ENCODE results near the gene RMDN3.

The RMDN3 gene

GRCh38 chr15:40714144-40714543 is 40.9 kb downstream of the RMDN3 start:
- Histone ChIP-seq H3K4me1 (ENCODE audit: control insufficient read depth, low read depth, low read length) (no peaks in the 10 kb centered on the region), H3K9ac (ENCODE audit: low read length) (no peak overlapping the region), H3K27me3 (ENCODE audit: control insufficient read depth, insufficient read depth, low read length) (no peaks in the 10 kb centered on the region), H3K4me3 (ENCODE audit: low read length) (no peak overlapping the region), H3K27ac (ENCODE audit: low read length) (no peak overlapping the region), H3K36me3 (ENCODE audit: control insufficient read depth, low read depth, low read length) (peaks cover 46% of the 10 kb centered on the region), H3K9me3 (ENCODE audit: control insufficient read depth, low read depth, low read length) (no peaks in the 10 kb centered on the region)

GRCh38 chr15:40706121-40706520 is 48.9 kb downstream of the RMDN3 start:
- H3K27ac ChIP-seq (ENCODE audit: low read length) = no peak overlapping the region
- H3K9me3 ChIP-seq (ENCODE audit: control insufficient read depth, low read depth, low read length) = no peaks in the 10 kb centered on the region
- no peak overlapping the region for H3K4me3 ChIP-seq (ENCODE audit: low read length)
- no peaks in the 10 kb centered on the region for H3K27me3 ChIP-seq (ENCODE audit: control insufficient read depth, insufficient read depth, low read length)
- H3K4me1 ChIP-seq (ENCODE audit: control insufficient read depth, low read depth, low read length) = no peaks in the 10 kb centered on the region
- no peak overlapping the region for H3K9ac ChIP-seq (ENCODE audit: low read length)
- peaks cover 60% of the 10 kb centered on the region for H3K36me3 ChIP-seq (ENCODE audit: control insufficient read depth, low read depth, low read length)

GRCh38 chr15:40702077-40702476 is 53.0 kb downstream of the RMDN3 start:
- H3K4me3 ChIP-seq (ENCODE audit: low read length) = no peak overlapping the region
- H3K9me3 ChIP-seq (ENCODE audit: control insufficient read depth, low read depth, low read length) = no peaks in the 10 kb centered on the region
- H3K27ac ChIP-seq (ENCODE audit: low read length) = no peak overlapping the region
- no peak overlapping the region for H3K9ac ChIP-seq (ENCODE audit: low read length)
- peaks cover 57% of the 10 kb centered on the region for H3K36me3 ChIP-seq (ENCODE audit: control insufficient read depth, low read depth, low read length)
- H3K27me3 ChIP-seq (ENCODE audit: control insufficient read depth, insufficient read depth, low read length) = no peaks in the 10 kb centered on the region
- H3K4me1 ChIP-seq (ENCODE audit: control insufficient read depth, low read depth, low read length) = no peaks in the 10 kb centered on the region

- Histone ChIP-seq H3K4me1 (ENCODE audit: control insufficient read depth, low read depth, low read length) (no peaks in the 10 kb centered on the region), H3K9ac (ENCODE audit: low read length) (no peak overlapping the region), H3K27me3 (ENCODE audit: control insufficient read depth, insufficient read depth, low read length) (no peaks in the 10 kb centered on the region), H3K27ac (ENCODE audit: low read length) (no peak overlapping the region), H3K9me3 (ENCODE audit: control insufficient read depth, low read depth, low read length) (no peaks in the 10 kb centered on the region), H3K4me3 (ENCODE audit: low read length) (no peak overlapping the region), H3K36me3 (ENCODE audit: control insufficient read depth, low read depth, low read length) (peaks cover 36% of the 10 kb centered on the region)
Observed at GRCh38 chr15:40697916-40698315, 57.1 kb downstream of the RMDN3 start.

- Histone ChIP-seq H3K36me3 (ENCODE audit: control insufficient read depth, low read depth, low read length) (peaks cover 24% of the 10 kb centered on the region), H3K9me3 (ENCODE audit: control insufficient read depth, low read depth, low read length) (no peaks in the 10 kb centered on the region), H3K9ac (ENCODE audit: low read length) (no peak overlapping the region), H3K4me3 (ENCODE audit: low read length) (peak overlapping the region; percentile 81), H3K27me3 (ENCODE audit: control insufficient read depth, insufficient read depth, low read length) (no peaks in the 10 kb centered on the region), H3K4me1 (ENCODE audit: control insufficient read depth, low read depth, low read length) (no peaks in the 10 kb centered on the region), H3K27ac (ENCODE audit: low read length) (no peak overlapping the region)
Observed at GRCh38 chr15:40696228-40696627, 58.8 kb downstream of the RMDN3 start.

- Histone ChIP-seq H3K27me3 (ENCODE audit: control insufficient read depth, insufficient read depth, low read length) (no peaks in the 10 kb centered on the region), H3K9ac (ENCODE audit: low read length) (peak overlapping the region; percentile 94), H3K36me3 (ENCODE audit: control insufficient read depth, low read depth, low read length) (peaks cover 16% of the 10 kb centered on the region), H3K9me3 (ENCODE audit: control insufficient read depth, low read depth, low read length) (no peaks in the 10 kb centered on the region), H3K4me1 (ENCODE audit: control insufficient read depth, low read depth, low read length) (no peaks in the 10 kb centered on the region), H3K27ac (ENCODE audit: low read length) (no peak overlapping the region), H3K4me3 (ENCODE audit: low read length) (peak overlapping the region; percentile 81)
Observed at GRCh38 chr15:40695469-40695890, 59.6 kb downstream of the RMDN3 start.

GRCh38 chr15:40694688-40695468 is 60.2 kb downstream of the RMDN3 start, which contains the start of gene RAD51:
TSS of gene RAD51 (plus strand) at chr15:40695174. CDS start at chr15:40698759, 3,585 bp downstream.
- Histone ChIP-seq H3K9me3 (ENCODE audit: control insufficient read depth, low read depth, low read length) (no peaks in the 10 kb centered on the region), H3K4me3 (ENCODE audit: low read length) (peak within 1 kb of the TSS; percentile 81), H3K27ac (ENCODE audit: low read length) (peak within 1 kb of the TSS; percentile 73), H3K9ac (ENCODE audit: low read length) (peak within 1 kb of the TSS; percentile 94), H3K4me1 (ENCODE audit: control insufficient read depth, low read depth, low read length) (no peaks in the 10 kb centered on the region), H3K36me3 (ENCODE audit: control insufficient read depth, low read depth, low read length) (peaks cover 10% of the 10 kb centered on the region), H3K27me3 (ENCODE audit: control insufficient read depth, insufficient read depth, low read length) (no peaks in the 10 kb centered on the region)

- H3K27ac ChIP-seq (ENCODE audit: low read length) = no peak overlapping the region
- H3K9me3 ChIP-seq (ENCODE audit: control insufficient read depth, low read depth, low read length) = no peaks in the 10 kb centered on the region
- peak overlapping the region; percentile 94 for H3K9ac ChIP-seq (ENCODE audit: low read length)
- peaks cover 4% of the 10 kb centered on the region for H3K36me3 ChIP-seq (ENCODE audit: control insufficient read depth, low read depth, low read length)
- H3K4me1 ChIP-seq (ENCODE audit: control insufficient read depth, low read depth, low read length) = no peaks in the 10 kb centered on the region
- peak overlapping the region; percentile 81 for H3K4me3 ChIP-seq (ENCODE audit: low read length)
- no peaks in the 10 kb centered on the region for H3K27me3 ChIP-seq (ENCODE audit: control insufficient read depth, insufficient read depth, low read length)
Observed at GRCh38 chr15:40693904-40694687, 61.0 kb downstream of the RMDN3 start.

GRCh38 chr15:40691737-40692136 is 63.3 kb downstream of the RMDN3 start:
- Histone ChIP-seq H3K36me3 (ENCODE audit: control insufficient read depth, low read depth, low read length) (no peaks in the 10 kb centered on the region), H3K9ac (ENCODE audit: low read length) (no peak overlapping the region), H3K27ac (ENCODE audit: low read length) (no peak overlapping the region), H3K27me3 (ENCODE audit: control insufficient read depth, insufficient read depth, low read length) (no peaks in the 10 kb centered on the region), H3K4me1 (ENCODE audit: control insufficient read depth, low read depth, low read length) (no peaks in the 10 kb centered on the region), H3K9me3 (ENCODE audit: control insufficient read depth, low read depth, low read length) (no peaks in the 10 kb centered on the region), H3K4me3 (ENCODE audit: low read length) (no peak overlapping the region)

GRCh38 chr15:40688932-40689799 is 65.9 kb downstream of the RMDN3 start:
- no peaks in the 10 kb centered on the region for H3K9me3 ChIP-seq (ENCODE audit: control insufficient read depth, low read depth, low read length)
- no peak overlapping the region for H3K4me3 ChIP-seq (ENCODE audit: low read length)
- no peak overlapping the region for H3K9ac ChIP-seq (ENCODE audit: low read length)
- no peaks in the 10 kb centered on the region for H3K4me1 ChIP-seq (ENCODE audit: control insufficient read depth, low read depth, low read length)
- H3K36me3 ChIP-seq (ENCODE audit: control insufficient read depth, low read depth, low read length) = no peaks in the 10 kb centered on the region
- H3K27me3 ChIP-seq (ENCODE audit: control insufficient read depth, insufficient read depth, low read length) = no peaks in the 10 kb centered on the region
- no peak overlapping the region for H3K27ac ChIP-seq (ENCODE audit: low read length)

Data from iPS-18a (cell line).